GM19035 (cell line): ENCODE results near the gene KLHL18.

Experiments used
- ATAC-seq: cut with Tn5 transposase; IDR thresholded peaks from one replicate; pipeline ENCODE4 v1.9.1; 2021; ENCODE audit not compliant: unreplicated experiment

KLHL18 gene

DNA sequence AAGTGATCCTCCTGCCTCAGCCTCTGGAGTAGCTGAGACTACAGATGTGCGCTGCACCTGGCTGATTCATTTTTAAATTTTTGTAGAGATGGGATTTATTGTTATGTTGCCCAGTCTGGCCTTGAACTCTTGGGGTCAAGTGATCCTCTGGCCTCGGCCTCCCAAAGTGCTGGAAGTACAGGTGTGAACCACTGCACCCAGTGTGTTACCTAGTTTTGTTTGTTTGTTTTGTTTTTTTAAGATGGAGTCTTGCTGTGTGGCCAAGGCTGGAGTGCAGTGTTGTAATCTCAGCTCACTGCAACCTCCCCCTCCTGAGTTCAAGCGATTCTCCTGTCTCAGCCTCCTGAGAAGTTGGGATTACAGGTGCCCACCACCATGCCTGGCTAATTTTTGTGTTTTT lies 110.2 kb downstream of the KLHL18 start:
- ATAC-seq, result no peak

DNA sequence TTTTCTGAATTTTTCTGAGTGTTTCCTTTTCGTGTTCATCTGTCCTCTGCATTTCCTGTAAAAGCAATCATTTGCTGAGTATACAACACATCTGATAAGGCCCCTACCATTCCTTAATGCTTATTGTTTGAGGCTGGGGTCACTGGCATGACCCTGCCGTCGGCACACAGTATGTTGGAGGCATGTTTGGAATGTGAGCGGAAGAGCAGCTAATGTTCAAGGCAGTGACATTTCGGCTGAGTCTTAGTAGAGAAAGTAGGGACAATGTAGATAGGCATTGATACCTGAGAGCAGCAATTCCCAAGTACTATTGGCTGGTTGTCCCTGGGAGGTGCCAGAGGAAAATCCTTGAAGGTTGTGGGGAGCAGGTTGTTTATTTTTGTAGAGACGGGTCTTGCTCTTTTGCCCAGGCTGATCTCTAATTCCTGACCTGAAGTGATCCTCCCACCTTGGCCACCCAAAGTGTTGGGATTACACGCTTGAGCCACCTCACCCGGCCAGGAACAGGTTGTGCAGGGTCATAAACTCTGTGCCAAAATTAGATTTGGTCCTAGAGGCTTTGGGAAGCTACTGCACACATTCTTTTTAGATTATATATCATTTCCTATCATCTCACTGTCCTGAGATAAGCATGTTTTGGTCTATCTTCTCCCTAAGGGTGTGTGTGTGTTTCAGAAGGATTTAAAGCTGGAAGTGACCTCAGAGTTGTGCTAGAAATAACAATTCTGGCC lies 111.6 kb downstream of the KLHL18 start:
- ATAC-seq, result no peak

DNA sequence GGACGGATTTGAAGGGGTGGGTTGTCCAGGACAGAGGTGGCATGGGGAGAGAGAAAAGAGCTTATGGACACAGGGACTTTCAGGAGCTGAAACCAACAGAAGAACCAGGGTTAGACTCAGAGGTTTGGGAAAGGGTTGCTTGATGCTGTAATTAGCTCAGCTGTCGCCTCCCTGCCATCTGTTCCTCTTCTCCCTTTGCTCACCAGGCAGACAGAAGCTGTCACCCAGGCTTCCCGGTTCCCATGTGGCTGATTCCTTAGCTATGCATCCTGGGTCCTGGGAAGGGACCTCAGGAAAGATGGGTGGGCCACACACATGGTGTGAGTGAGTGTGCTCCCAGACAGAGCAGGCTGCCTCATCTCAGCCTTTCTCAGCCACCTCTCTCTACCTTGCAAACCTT lies 112.1 kb downstream of the KLHL18 start:
- ATAC-seq, result no peak
